ENCODE data around the gene PDE4A. TPM values are rescaled to one million over a fixed set of nuclear protein-coding genes. Genes with fewer than 3 reads are reported as not detected.

Gene PDE4A
- total and polyA plus RNA-seq, 2 of the 8 experiments (the other 6 are each of a cell fraction or from before 2014, with no cell fraction given): 2.0 to 4.4 TPM

DNA sequence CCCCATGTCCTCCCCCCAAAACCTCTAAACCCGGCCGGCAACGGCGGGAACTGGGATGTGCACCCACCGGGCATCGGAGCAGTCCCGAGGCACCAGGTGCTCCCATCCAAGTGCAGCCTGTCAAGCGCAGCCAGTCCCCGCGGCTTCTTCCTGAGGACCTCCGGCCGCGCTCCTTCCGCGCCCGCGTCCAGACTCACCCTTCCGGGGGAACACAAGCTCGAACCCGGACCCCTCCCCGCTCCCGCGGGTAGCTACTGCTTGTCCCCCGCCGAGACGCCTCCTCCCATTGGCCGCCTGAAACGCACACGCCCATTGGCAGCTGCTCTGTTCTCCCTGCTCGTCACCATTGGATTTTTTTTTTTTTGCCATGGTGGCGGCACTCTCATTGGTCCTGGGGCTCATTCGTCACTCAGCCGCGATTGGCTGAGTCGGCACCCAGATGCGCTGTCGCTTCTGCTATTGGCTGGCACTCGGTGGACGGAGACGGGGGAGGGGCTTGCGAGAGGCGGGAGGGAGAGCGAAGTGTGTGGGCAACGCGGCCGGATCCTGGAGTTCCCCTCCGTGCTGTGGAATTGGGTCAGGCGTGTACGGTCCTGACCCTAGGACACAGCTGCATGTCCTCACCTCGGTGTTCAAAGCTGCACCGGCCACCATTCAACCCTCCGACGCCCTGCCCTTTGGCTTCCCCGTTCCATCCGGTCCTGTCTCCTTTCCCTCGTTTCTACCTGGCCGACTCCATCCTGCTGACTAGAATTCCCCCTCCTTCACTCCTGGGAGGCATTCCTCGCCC, 39.8 kb upstream of the PDE4A start, which contains the start of gene TYK2 (continued):
- TF ChIP-seq BCL11A (IDR thresholded peaks at IDR 0.05; ENCODE audit: low read depth in 2 of 2, low read length in 2 of 2) (no peak), GTF2F1 (IDR thresholded peaks at IDR 0.05; ENCODE audit: borderline replicate concordance, low read depth, low read length) (peak; percentile 22; the same call in 1 of the 2 replicates), CREB1 (IDR thresholded peaks at IDR 0.05) (peak; percentile 92), RXRA (IDR thresholded peaks at IDR 0.05; ENCODE audit: insufficient read depth, low read depth, low read length) (no peak), CHD1 (IDR thresholded peaks at IDR 0.05; ENCODE audit: low read depth, low read length) (no peak), NANOG (IDR thresholded peaks at IDR 0.05; ENCODE audit: insufficient read depth, low read depth, low read length, poor library complexity, severe bottlenecking) (no peak), SP1 (IDR thresholded peaks at IDR 0.05; ENCODE audit: low read depth, low read length) (peak; percentile 97), SIX5 (IDR thresholded peaks at IDR 0.05; ENCODE audit: low read depth, low read length) (no peak), FOSL1 (IDR thresholded peaks at IDR 0.05; ENCODE audit: insufficient read depth, low read depth, low read length) (no peak), TAF7 (optimal IDR thresholded peaks at IDR 0.05; ENCODE audit: borderline replicate concordance, low read depth, low read length) (peak; percentile 3), GABPA (IDR thresholded peaks at IDR 0.05; ENCODE audit: borderline replicate concordance, insufficient read depth, low read length) (0 out of 2 replicates have a peak, but pooled peaks have one; percentile 30), KDM4A (IDR thresholded peaks at IDR 0.05; ENCODE audit: low read depth, low read length, severe bottlenecking) (peak; percentile 76), CHD2 (IDR thresholded peaks at IDR 0.05; ENCODE audit: low read length) (peak; percentile 84), CEBPB (IDR thresholded peaks at IDR 0.05; ENCODE audit: low read depth, low read length) (no peak), EZH2 (IDR thresholded peaks at IDR 0.05; ENCODE audit: low read depth, low read length, severe bottlenecking) (no peak), HDAC6 (IDR thresholded peaks at IDR 0.05; ENCODE audit: low read depth, low read length) (no peak), CBX5 (IDR thresholded peaks at IDR 0.05; ENCODE audit: low read depth, low read length) (no peak), JUN (IDR thresholded peaks at IDR 0.05; ENCODE audit: low read depth, low read length) (no peak), EGR1 (IDR thresholded peaks at IDR 0.05; ENCODE audit: borderline replicate concordance, low read depth, low read length) (no peak), BACH1 (IDR thresholded peaks at IDR 0.05; ENCODE audit: low read length) (peak; percentile 41), POLR2A (IDR thresholded peaks at IDR 0.05; ENCODE audit: control extremely low read depth in 1 of 2, low read depth in 2 of 2, low read length in 2 of 2) (peak; percentile 88 to 98), JUND (IDR thresholded peaks at IDR 0.05; ENCODE audit: low read length) (no peak)
- TF ChIP-seq, protein P1, sequence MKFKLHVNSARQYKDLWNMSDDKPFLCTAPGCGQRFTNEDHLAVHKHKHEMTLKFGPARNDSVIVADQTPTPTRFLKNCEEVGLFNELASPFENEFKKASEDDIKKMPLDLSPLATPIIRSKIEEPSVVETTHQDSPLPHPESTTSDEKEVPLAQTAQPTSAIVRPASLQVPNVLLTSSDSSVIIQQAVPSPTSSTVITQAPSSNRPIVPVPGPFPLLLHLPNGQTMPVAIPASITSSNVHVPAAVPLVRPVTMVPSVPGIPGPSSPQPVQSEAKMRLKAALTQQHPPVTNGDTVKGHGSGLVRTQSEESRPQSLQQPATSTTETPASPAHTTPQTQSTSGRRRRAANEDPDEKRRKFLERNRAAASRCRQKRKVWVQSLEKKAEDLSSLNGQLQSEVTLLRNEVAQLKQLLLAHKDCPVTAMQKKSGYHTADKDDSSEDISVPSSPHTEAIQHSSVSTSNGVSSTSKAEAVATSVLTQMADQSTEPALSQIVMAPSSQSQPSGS (IDR thresholded peaks at IDR 0.05; ENCODE audit: low read length): no peak
- TF ChIP-seq, protein P2, sequence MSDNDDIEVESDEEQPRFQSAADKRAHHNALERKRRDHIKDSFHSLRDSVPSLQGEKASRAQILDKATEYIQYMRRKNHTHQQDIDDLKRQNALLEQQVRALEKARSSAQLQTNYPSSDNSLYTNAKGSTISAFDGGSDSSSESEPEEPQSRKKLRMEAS (IDR thresholded peaks at IDR 0.05): peak; percentile 80; the same call in 1 of the 2 replicates

All from H1 (cell line).